B cell (primary cell): ENCODE measurements around the gene PLEKHG4B. TPM values are rescaled to one million over a fixed set of nuclear protein-coding genes. Genes with fewer than 3 reads are reported as not detected.

ENCODE experiments used
- ATAC-seq: fragments of 200-7000 bp; cut with Tn5 transposase; one replicate; pipeline ENCODE4 v1.10.0; 2021; ENCODE audit warnings: low read depth, mild to moderate bottlenecking, moderate number of reproducible peaks, moderate library complexity
- CTCF ChIA-PET: fragments of 350-600 bp; sonication (Branson Sonifier 250); formaldehyde crosslinking; loops from one replicate; lab custom pipeline; 2021; ENCODE audit warnings: antibody characterized with exemption, inconsistent platforms; lab: Charles Lee
- POLR2A ChIA-PET: fragments of 350-600 bp; sonication (Branson Sonifier 250); formaldehyde crosslinking; loops from one replicate; lab custom pipeline; 2021; ENCODE audit warnings: antibody characterized with exemption; lab: Charles Lee
- DNase-seq: peaks from one replicate; pipeline ENCODE4 v3.0.0; 2013
- H2AFZ ChIP-seq: 2 replicates; pipeline ENCODE4 v1.6.1; 2012; ENCODE audit warnings: mild to moderate bottlenecking, low read depth, low read length; ENCODE audit not compliant: insufficient read depth, poor library complexity, severe bottlenecking
- H3K27ac ChIP-seq, 2 donors: 1 replicate in 1 of 2; 2 replicates in 1 of 2; pipeline ENCODE4 v1.5.1; 2012 to 2013; ENCODE audit warnings: low read length in 2 of 2, mild to moderate bottlenecking in 2 of 2, moderate library complexity in 1 of 2
- H3K27me3 ChIP-seq, 4 experiments: fragments of 200-600 bp in 1 of 4; sonication (generic) in 1 of 4; replicated peaks in 1 of 4; 1 replicate in 2 of 4; 2 replicates in 2 of 4; pipeline versions ENCODE4 v1.6.1 to v1.7.0; 2013 to 2016; ENCODE audit warnings: low read length in 3 of 4, mild to moderate bottlenecking in 2 of 4, mixed read lengths in 1 of 4, moderate library complexity in 1 of 4; ENCODE audit not compliant: insufficient read depth in 4 of 4, control insufficient read depth in 3 of 4; ENCODE audit errors: control extremely low read depth in 1 of 4
- H3K36me3 ChIP-seq, 2 experiments: replicated peaks in 1 of 2; 1 replicate in 1 of 2; 2 replicates in 1 of 2; pipeline versions ENCODE4 v1.6.1 to v1.7.1; 2013; ENCODE audit warnings: low read length in 1 of 2; ENCODE audit not compliant: insufficient read depth in 2 of 2, control insufficient read depth in 1 of 2; ENCODE audit errors: control extremely low read depth in 1 of 2, extremely low read depth in 1 of 2
- H3K4me1 ChIP-seq, 2 donors: fragments of 200-600 bp in 1 of 2; sonication (generic) in 1 of 2; 1 replicate in 1 of 2; 2 replicates in 1 of 2; pipeline versions ENCODE4 v1.5.1 to v1.6.1; 2013 to 2017; ENCODE audit warnings: low read length in 2 of 2; ENCODE audit not compliant: control insufficient read depth in 2 of 2, insufficient read depth in 2 of 2
- H3K4me2 ChIP-seq: replicated peaks from 2 replicates; pipeline ENCODE3; 2012; ENCODE audit warnings: mild to moderate bottlenecking, low read depth, low read length; ENCODE audit not compliant: poor library complexity, severe bottlenecking
- H3K4me3 ChIP-seq, 5 experiments: fragments of 200-600 bp in 1 of 5; sonication (generic) in 1 of 5; 1 replicate in 3 of 5; 2 replicates in 2 of 5; pipeline versions ENCODE4 v1.5.1 to v1.7.0; 2011 to 2016; ENCODE audit warnings: low read length in 4 of 5, mild to moderate bottlenecking in 4 of 5, low read depth in 2 of 5, control low read depth in 1 of 5, moderate library complexity in 1 of 5; ENCODE audit not compliant: insufficient read depth in 1 of 5; ENCODE audit errors: control extremely low read depth in 1 of 5, extremely low read depth in 1 of 5
- H3K79me2 ChIP-seq: fragments of 200-600 bp; sonication (generic); one replicate; pipeline ENCODE4 v1.6.0; 2016; ENCODE audit warnings: low read length; ENCODE audit not compliant: control insufficient read depth, insufficient read depth
- H3K9ac ChIP-seq: fragments of 200-600 bp; sonication (generic); 2 replicates; pipeline ENCODE4 v1.6.1; 2017; ENCODE audit warnings: mild to moderate bottlenecking, low read length, moderate library complexity
- H3K9me3 ChIP-seq, 3 donors: one replicate each; pipeline versions ENCODE4 v1.6.1 to v1.7.1; 2013; ENCODE audit warnings: low read length in 2 of 3; ENCODE audit not compliant: control insufficient read depth in 2 of 3, insufficient read depth in 1 of 3; ENCODE audit errors: control extremely low read depth in 1 of 3
- H4K20me1 ChIP-seq: 2 replicates; pipeline ENCODE4 v1.6.0; 2012; ENCODE audit warnings: mild to moderate bottlenecking, low read length; ENCODE audit not compliant: insufficient read depth, control insufficient read depth, poor library complexity, severe bottlenecking
- H3K27ac Mint-ChIP-seq: one replicate; pipeline ENCODE4 v1.8.0; 2021; ENCODE audit warnings: mixed read lengths
- H3K27me3 Mint-ChIP-seq: one replicate; pipeline ENCODE4 v1.8.0; 2021; ENCODE audit warnings: mixed read lengths
- H3K4me1 Mint-ChIP-seq: one replicate; pipeline ENCODE4 v1.8.0; 2021; ENCODE audit warnings: mixed read lengths
- H3K4me3 Mint-ChIP-seq: one replicate; pipeline ENCODE4 v1.8.0; 2021; ENCODE audit warnings: mixed read lengths
- H3K9me3 Mint-ChIP-seq: one replicate; pipeline ENCODE4 v1.8.0; 2022; ENCODE audit warnings: mixed read lengths; ENCODE audit not compliant: insufficient read depth
- EZH2 ChIP-seq: IDR thresholded peaks from 2 replicates; pipeline ENCODE4 v1.6.1; 2012; ENCODE audit warnings: borderline replicate concordance, low read depth, mild to moderate bottlenecking, moderate library complexity, low read length; ENCODE audit not compliant: insufficient read depth, poor library complexity, severe bottlenecking
- WGBS: methylation state at CpG from one replicate; pipeline ENCODE4 v1.1.5; 2013; ENCODE audit warnings: missing lambda C conversion rate; ENCODE audit not compliant: insufficient coverage; 5-methylcytosine and 5-hydroxymethylcytosine counted together
- intact Hi-C: fragments of 100-400 bp; cut with micrococcal nuclease; formaldehyde crosslinking; loops from one replicate; pipeline ENCODE4 v1.10.0; 2022
- polyA plus RNA-seq: library from polyadenylated mRNA; depleted of rRNA; stranded (reverse); fragments of >200 nt; gene quantifications from 2 replicates; pipeline ENCODE4 v1.2.3, GENCODE V29; 2012
- total RNA-seq, 2 donors: library from RNA; stranded (reverse); fragments of 120-200 nt in 1 of 2; gene quantifications; 1 replicate in 1 of 2; 2 replicates in 1 of 2; pipeline versions ENCODE4 v1.2.3 to v1.2.4, GENCODE V29; 2013 to 2022
- TF ChIP-seq, protein P1 (sequence below): fragments of 200-600 bp; IDR thresholded peaks from one replicate; pipeline ENCODE4 v1.8.0; 2022; ENCODE audit warnings: antibody characterized with exemption, mild to moderate bottlenecking

Gene PLEKHG4B
- total and polyA plus RNA-seq, 2 donors (not counting 1 experiment from before 2014, with no cell fraction given), result not detected

DNA sequence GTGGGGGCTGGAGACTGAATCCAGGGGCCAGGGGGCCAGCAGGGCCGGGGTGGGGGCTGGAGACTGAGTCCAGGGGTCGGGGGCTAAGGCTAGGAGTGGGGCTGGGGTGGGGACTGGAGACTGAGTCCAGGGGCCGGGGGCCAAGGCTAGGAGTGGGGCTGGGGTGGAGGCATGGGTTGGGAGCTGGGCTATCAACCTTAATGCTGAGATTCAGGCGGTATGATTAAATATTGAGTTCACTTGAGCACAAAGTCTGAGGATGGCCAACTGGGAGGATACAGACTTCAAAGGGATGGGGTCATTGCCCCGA, 82.3 kb downstream of the PLEKHG4B start:
- DNase-seq (no peak), ATAC-seq (no peak)
- Mint-ChIP-seq H3K4me3 (no peak overlapping the region), H3K4me1 (no peaks in the 10 kb centered on the region), H3K9me3 (no peaks in the 10 kb centered on the region), H3K27ac (no peak overlapping the region), H3K27me3 (peaks cover 9% of the 10 kb centered on the region)
- no peaks in the 10 kb centered on the region for H4K20me1 ChIP-seq
- ChIA-PET CTCF (no interaction called here), POLR2A (no interaction called here)
- no peak overlapping the region for H2AFZ ChIP-seq
- no peak overlapping the region for H3K9ac ChIP-seq
- no peak overlapping the region for H3K4me3 ChIP-seq
- intact Hi-C loops, result no loop called here
- H3K27me3 ChIP-seq, result no peaks in the 10 kb centered on the region
- H3K4me1 ChIP-seq, result no peaks in the 10 kb centered on the region
- no peaks in the 10 kb centered on the region for H3K79me2 ChIP-seq
- H3K36me3 ChIP-seq, result no peaks in the 10 kb centered on the region
- 79% methylated on average over 2 of the region's 5 CpGs for WGBS
- TF ChIP-seq EZH2, result no peak
- TF ChIP-seq, protein P1, sequence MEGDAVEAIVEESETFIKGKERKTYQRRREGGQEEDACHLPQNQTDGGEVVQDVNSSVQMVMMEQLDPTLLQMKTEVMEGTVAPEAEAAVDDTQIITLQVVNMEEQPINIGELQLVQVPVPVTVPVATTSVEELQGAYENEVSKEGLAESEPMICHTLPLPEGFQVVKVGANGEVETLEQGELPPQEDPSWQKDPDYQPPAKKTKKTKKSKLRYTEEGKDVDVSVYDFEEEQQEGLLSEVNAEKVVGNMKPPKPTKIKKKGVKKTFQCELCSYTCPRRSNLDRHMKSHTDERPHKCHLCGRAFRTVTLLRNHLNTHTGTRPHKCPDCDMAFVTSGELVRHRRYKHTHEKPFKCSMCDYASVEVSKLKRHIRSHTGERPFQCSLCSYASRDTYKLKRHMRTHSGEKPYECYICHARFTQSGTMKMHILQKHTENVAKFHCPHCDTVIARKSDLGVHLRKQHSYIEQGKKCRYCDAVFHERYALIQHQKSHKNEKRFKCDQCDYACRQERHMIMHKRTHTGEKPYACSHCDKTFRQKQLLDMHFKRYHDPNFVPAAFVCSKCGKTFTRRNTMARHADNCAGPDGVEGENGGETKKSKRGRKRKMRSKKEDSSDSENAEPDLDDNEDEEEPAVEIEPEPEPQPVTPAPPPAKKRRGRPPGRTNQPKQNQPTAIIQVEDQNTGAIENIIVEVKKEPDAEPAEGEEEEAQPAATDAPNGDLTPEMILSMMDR, result no peak
- no peak overlapping the region for H3K4me2 ChIP-seq
- no peaks in the 10 kb centered on the region for H3K9me3 ChIP-seq
- H3K27ac ChIP-seq, result no peak overlapping the region

DNA sequence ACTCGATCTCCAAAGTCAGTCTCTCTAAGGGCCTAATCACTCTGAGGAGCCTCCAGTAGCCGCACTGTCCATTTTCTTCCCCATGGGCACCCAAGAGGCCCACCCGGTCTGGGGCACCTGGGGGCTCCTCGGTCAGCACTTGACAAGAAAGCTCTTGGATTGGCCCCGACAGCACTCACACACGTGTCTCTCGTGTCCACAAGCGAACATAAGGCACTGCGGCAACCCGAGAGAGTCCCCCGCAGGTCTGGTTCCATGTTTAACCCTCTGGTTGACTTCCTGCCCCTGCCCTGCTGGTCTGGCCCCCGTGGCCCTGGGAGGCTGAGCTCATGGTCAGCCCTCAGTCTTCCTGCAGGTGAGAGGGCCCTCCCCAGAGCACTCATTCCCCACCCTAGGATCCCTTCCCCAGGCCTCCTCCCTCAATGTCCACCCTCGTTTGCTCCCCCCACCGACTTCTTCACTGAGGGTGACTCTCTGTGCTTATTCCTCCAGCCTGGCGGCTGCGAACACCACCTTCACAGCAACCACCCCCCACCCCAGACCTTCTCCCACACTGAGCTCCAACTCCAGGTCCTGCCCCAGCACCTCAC, 83.0 kb downstream of the PLEKHG4B start:
- TF ChIP-seq EZH2, result no peak
- TF ChIP-seq, protein P1, result no peak
- Histone ChIP-seq H3K79me2 (no peaks in the 10 kb centered on the region), H4K20me1 (no peaks in the 10 kb centered on the region), H3K4me3 (no peak overlapping the region), H3K4me2 (no peak overlapping the region), H3K9ac (no peak overlapping the region), H2AFZ (no peak overlapping the region), H3K36me3 (no peaks in the 10 kb centered on the region), H3K9me3 (no peaks in the 10 kb centered on the region), H3K27me3 (no peaks in the 10 kb centered on the region), H3K4me1 (no peaks in the 10 kb centered on the region), H3K27ac (no peak overlapping the region)
- ATAC-seq, result no peak
- Mint-ChIP-seq H3K9me3 (no peaks in the 10 kb centered on the region), H3K27ac (no peak overlapping the region), H3K4me1 (no peaks in the 10 kb centered on the region), H3K4me3 (no peak overlapping the region), H3K27me3 (peaks cover 9% of the 10 kb centered on the region)
- no peak for DNase-seq
- intact Hi-C loops, result no loop called here
- ChIA-PET POLR2A (no interaction called here), CTCF (no interaction called here)
- 87% methylated on average over 16 of the region's 16 CpGs for WGBS
